NCI-H2029 treated with DMSO at 0.1 percent for 48 hours (cell line): ENCODE data around the gene NTM.
"Not testable (repeated sequence)": the region's sequence is repeated elsewhere in the genome, so short reads cannot be mapped to it uniquely, and the experiment has no call there.

ENCODE experiments used
- DNase-seq: peaks from one replicate; lab custom pipeline; 2025; lab: John Stamatoyannopoulos, UW

NTM gene

DNA sequence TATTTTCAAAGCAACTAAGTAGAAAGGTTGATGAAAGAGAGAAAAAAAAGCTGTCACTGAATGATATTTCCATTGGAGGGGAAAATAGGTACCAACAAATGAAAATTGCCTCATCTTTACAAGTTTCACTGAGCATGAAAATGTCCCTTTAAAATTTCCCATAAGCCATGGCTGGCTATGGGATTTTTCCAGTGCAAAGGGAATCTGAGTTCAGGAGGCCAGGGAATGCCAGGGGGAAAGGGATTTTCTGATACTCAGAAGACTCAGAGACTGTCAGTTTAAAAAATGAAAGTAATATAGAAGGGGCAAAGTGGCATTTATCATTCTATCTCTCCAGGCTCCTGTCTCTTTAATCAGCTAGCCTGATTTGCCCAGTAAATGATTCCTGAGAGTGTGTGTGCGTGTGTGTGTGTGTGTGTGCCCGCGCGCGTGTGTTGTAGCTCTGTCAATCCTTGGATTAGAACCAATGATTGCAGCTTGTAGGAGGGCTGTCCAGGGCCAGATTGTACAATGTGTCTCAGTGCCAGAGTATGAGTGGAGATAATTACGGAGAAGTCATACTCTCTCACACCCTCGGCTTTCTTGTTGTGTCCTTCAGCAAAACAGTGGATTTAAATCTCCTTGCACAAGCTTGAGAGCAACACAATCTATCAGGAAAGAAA, at the start of gene NTM:
NTM (plus strand) TSS at position 526 of the 662 bp plus-strand sequence.
- no peak for DNase-seq

GRCh38 chr11:131324921-131325570, 45.4 kb upstream of the NTM start:
- DNase-seq: no peak

DNA sequence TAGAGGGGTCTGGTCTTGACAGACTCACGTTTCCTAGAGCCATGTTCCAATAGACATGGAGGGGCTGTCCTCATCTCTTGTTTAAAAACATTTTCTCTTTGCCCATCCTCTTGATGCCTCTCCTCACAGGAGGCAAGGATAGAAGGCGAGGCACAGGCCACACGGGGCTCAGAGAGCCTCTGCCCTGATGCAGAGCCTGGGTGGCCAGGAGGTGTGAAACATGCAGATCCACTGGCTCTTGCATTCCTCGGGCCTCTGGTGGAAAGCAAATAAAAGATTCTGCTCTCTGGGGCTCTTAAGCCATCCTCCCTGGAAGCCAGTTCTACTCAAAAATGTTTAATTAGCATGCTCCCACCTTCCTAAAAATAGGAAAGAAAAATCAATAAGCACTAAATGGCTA, 43.6 kb upstream of the NTM start:
- DNase-seq: no peak

DNA sequence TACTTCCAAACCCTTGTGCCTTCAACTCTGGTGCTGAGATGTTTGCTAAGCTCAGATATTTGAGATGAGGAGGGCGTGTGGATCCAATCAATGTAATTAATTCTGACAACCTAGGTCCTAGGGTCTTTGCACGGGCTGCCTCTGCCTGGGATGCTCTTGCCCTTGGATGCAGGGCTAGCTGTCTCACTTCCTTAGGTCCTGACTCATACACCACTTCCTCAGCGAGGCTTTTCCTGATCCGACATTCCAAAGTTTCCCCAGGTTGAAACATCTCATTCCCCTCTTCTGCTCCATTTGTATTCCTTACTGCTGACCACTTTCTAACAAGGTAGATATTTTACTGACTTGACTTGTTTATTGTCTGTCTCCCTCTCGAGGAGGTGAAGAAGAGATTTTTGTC, 43.0 kb upstream of the NTM start:
- DNase-seq: no peak

DNA sequence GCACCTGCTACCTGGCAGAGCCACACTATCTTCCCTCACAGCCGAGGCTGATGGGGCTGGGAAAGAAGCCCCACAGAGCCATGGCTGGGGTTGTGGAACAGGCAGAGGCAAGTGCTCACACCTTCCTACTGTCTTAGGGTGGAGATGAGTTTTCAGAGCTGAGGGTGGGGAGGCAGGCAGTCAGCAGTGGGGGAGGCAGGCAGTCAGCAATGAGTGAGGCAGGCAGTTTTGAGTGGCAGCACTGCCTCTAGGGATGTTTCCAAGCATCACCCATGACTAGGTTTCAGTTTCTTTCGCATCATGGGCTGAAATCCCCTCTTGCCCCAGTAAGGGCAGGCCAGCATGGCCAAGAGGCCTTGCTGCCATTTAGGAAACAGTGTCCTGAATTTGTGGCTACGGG, 41.6 kb upstream of the NTM start:
- DNase-seq: no peak

DNA sequence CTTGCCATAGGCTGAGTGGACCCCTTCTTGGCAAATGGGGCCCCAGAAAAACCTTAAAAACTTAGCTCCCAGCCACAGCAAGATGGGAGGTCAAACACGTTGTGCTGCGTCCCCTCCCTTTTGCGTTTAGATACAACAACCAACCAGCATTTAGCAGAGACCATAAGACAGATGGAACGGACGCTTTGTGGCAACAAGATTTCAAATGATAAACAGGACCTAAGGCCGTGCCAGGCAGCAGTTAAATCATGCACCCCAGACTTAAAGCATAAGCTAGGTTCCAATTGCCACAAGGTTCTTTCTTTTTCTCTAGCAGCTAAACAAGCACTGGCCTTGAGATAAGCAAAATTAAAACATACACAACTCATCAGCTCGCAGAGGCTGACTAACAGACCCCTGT, 39.4 kb upstream of the NTM start:
- no peak for DNase-seq

- no peak for DNase-seq
These were observed 38.9 kb upstream of the NTM start for GRCh38 chr11:131331546-131331945.

- no peak for DNase-seq
These were observed 35.8 kb upstream of the NTM start for GRCh38 chr11:131334601-131335000.

DNA sequence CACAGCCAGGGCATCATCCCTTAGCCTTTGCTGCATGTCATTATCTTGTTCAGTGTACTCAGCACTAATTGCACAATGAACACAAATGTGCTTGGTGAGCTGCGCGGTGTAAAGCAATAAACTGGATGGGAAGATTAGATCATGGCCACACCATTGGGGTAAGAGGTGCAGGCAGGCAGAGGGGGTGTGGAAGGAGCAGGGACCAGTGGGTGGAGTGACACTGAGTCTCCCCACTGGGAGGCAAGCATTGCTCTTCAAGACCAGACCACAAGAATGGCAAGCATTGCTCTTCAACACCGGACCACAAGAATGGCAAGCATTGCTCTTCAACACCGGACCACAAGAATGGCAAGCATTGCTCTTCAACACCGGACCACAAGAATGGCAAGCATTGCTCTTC, 28.5 kb upstream of the NTM start:
- not testable (repeated sequence) for DNase-seq

DNA sequence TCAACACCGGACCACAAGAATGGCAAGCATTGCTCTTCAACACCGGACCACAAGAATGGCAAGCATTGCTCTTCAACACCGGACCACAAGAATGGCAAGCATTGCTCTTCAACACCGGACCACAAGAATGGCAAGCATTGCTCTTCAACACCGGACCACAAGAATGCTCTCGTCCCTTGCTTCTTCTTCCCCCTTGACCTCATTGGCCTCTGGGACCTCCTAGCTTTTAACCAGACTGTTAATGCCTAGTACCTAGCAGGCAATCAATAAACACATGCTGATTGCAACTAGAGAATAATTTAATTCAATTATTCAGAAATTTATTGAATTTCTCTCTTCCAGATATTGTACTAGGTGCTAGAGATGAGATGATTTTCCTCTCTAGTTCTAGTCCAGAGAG, 28.0 kb upstream of the NTM start:
- not testable (repeated sequence) for DNase-seq

- no peak for DNase-seq
These were observed 25.0 kb upstream of the NTM start for GRCh38 chr11:131345406-131345805.

- no peak for DNase-seq
These were observed 20.9 kb upstream of the NTM start for GRCh38 chr11:131349368-131350086.

DNA sequence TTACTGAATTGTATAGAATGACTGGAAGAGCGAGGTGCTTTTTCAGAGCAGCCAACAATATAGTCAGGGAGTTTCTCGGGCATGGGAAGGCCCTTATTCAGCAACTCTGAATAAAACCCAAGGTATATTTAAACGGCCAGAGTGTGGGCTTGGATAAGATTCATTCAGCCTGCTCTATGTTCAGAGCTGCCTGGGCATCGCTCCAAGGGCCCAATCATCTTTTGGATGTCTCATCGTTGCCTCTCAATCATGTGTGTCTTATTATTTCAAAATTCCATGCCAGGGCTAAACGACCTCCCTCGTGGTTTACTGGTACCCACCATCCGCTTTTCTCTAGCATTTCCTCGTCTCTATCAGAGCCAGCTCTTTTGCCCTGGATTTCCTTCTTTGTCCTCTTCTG, 19.5 kb upstream of the NTM start:
- DNase-seq: no peak

DNA sequence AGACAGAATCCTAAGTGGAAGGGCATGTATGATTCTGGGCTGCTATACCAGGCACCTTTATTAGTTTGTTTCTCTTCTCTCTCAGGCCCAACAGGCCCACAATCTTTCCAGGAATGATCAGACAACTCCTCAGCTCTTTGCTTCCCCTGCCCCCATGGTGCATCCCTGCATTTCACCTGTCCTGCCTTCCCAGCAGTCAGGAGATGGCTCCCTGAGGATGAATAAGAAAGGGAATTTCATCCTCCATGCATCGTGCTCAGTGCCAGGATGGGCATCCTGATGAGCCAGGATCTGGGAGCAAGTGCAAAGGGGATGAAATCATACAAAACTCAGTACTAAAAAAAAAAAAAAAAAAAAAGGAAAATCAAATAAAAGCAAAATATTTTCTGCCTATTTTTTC, 18.6 kb upstream of the NTM start:
- no peak for DNase-seq

GRCh38 chr11:131353766-131354165, 16.6 kb upstream of the NTM start:
- no peak for DNase-seq

GRCh38 chr11:131354251-131354701, 16.1 kb upstream of the NTM start:
- no peak for DNase-seq

DNA sequence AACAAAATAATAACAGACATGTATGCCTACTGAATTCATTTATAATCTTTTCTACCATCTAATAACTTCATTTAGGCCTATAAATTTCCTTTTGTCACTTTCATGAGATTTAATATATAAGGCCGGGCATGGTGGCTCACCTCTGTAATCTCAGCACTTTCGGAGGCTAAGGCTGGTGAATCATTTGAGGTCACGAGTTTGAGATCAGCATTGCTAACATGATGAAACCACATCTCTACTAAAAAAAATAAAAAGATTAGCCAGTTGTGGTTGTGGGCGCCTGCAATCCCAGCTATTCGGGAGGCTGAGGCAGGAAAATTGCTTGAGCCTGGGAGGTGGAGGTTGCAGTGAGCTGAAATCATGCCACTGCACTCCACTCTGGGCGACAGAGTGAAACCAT, 14.2 kb upstream of the NTM start:
- no peak for DNase-seq

- no peak for DNase-seq
These were observed 5.0 kb upstream of the NTM start for GRCh38 chr11:131365329-131365930.

DNA sequence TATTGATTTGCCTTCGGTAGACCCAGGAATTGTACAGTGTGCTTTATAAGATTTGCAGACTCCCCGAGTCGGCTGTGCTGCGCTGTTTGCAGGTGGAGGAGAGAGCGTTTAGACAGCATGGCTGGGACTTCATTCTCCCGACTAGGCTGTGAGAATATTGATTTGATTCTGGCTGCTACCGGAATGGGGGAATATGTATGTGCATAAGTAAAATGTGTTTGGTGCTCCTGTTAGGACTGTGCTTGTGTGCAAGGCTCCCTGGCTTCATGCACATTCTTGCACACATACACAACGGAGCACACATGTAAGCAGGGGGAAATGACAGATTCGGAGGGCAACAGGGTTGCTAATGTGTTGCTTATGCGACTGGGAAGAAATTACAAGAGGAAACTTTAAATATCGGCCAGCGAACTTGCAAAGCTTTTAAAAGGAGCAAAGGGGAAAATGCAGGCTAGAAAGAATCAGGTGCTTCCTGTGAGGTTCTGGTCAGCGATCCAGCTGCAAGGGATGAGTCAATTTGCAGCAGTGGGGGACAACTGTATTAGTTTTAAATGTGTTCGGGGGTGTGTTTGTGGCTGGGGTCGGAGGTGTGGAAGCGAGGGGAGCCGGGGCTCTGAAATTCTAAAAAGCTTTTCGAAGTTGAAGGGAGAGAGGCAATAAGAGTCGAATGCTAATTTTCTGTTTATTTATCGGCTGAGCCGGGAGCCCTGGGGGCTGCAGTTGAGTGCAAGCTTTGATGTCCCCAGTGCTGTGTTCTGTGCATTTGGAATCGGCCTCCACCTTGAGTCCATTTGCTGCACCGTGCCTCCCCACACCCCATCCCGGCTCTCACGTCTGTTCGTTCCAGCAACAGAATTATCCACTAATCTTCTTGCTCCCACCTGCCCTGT, 731 bp downstream of the NTM start:
- DNase-seq: no peak

GRCh38 chr11:131371791-131372104, 1.3 kb downstream of the NTM start:
- DNase-seq: no peak

GRCh38 chr11:131372234-131372962, 2.0 kb downstream of the NTM start:
- DNase-seq: no peak
